GM12878 (cell line): ENCODE measurements around the gene CCDC107. TPM values are rescaled to one million over a fixed set of nuclear protein-coding genes. Genes with fewer than 3 reads are reported as not detected.
A peak's percentile ranks its signal among the peaks of the same experiment; 100 is the strongest.

ENCODE experiments used
- ATAC-seq: fragments of 200-7000 bp; cut with Tn5 transposase; 3 replicates; pipeline ENCODE4 v1.9.1; 2020; ENCODE audit warnings: mild to moderate bottlenecking, moderate library complexity
- BruUV-seq: library from RNA; stranded (reverse); fragments of 400-500 nt; replicated peaks from 2 replicates; lab custom pipeline; 2021; lab: Mats Ljungman, UMichigan
- CTCF ChIA-PET: fragments of 300-600 bp; sonication (Branson Sonifier 250); formaldehyde crosslinking; extraction: SDS; loops from one replicate; lab custom pipeline; 2021; ENCODE audit warnings: inconsistent platforms; lab: Yijun Ruan, JAX
- POLR2A ChIA-PET: fragments of 350-600 bp; formaldehyde crosslinking; extraction: SDS; loops from one replicate; lab custom pipeline; 2021; ENCODE audit warnings: inconsistent platforms; lab: Charles Lee
- RAD21 ChIA-PET: fragments of 300-600 bp; sonication (Branson Sonifier 250); formaldehyde crosslinking; loops from one replicate; lab custom pipeline; 2023; ENCODE audit warnings: antibody characterized with exemption; ENCODE audit not compliant: unreplicated experiment; lab: Charles Lee
- SMC1A ChIA-PET: fragments of 300-600 bp; sonication (Branson Sonifier 250); formaldehyde crosslinking; loops from one replicate; lab custom pipeline; 2023; ENCODE audit not compliant: unreplicated experiment, uncharacterized antibody; lab: Charles Lee
- DNase-seq: peaks from one replicate; pipeline ENCODE4 v3.0.0-alpha.2; 2011; ENCODE audit warnings: low read depth, low spot score
- FAIRE-seq: peaks from 3 replicates; lab custom pipeline; 2011; peaks lifted over from hg19 to GRCh38; lab: Jason Lieb, UNC
- H2AFZ ChIP-seq: 2 replicates; pipeline ENCODE4 v1.6.0; 2011; ENCODE audit warnings: low read depth, low read length, control low read depth; ENCODE audit not compliant: control insufficient read depth
- H3K27ac ChIP-seq: 2 replicates; pipeline ENCODE4 v1.5.1; 2011; ENCODE audit warnings: control low read depth; ENCODE audit not compliant: control insufficient read depth, insufficient read depth
- H3K27me3 ChIP-seq, 2 experiments: replicated peaks in 1 of 2; 2 replicates each; pipeline versions ENCODE4 v1.6.0 to v1.6.1; 2011; ENCODE audit warnings: low read length in 1 of 2; ENCODE audit not compliant: control insufficient read depth in 2 of 2, insufficient read depth in 2 of 2
- H3K36me3 ChIP-seq, 2 experiments: 2 replicates each; pipeline ENCODE4 v1.5.1; 2011; ENCODE audit warnings: low read length in 1 of 2; ENCODE audit not compliant: control insufficient read depth in 2 of 2, insufficient read depth in 2 of 2
- H3K4me1 ChIP-seq: 2 replicates; pipeline ENCODE4 v1.6.1; 2011; ENCODE audit warnings: mild to moderate bottlenecking, low read length, moderate library complexity, mixed read lengths; ENCODE audit not compliant: control insufficient read depth, insufficient read depth
- H3K4me2 ChIP-seq: 2 replicates; pipeline ENCODE4 v1.6.0; 2011; ENCODE audit warnings: control low read depth; ENCODE audit not compliant: control insufficient read depth, insufficient read depth
- H3K4me3 ChIP-seq: fragments of 200-600 bp; sonication (generic); 2 replicates; pipeline ENCODE4 v1.5.1; 2016
- H3K79me2 ChIP-seq: 2 replicates; pipeline ENCODE4 v1.6.0; 2011; ENCODE audit warnings: low read length; ENCODE audit not compliant: control insufficient read depth, insufficient read depth
- H3K9ac ChIP-seq: 2 replicates; pipeline ENCODE4 v1.8.0; 2011; ENCODE audit warnings: low read length, control low read depth, mixed read lengths; ENCODE audit not compliant: control insufficient read depth, insufficient read depth
- H3K9me3 ChIP-seq: replicated peaks from 3 replicates; pipeline ENCODE4 v1.5.1; 2011; ENCODE audit warnings: mild to moderate bottlenecking, low read length; ENCODE audit not compliant: control insufficient read depth, insufficient read depth
- H4K20me1 ChIP-seq: 2 replicates; pipeline ENCODE4 v1.6.0; 2011; ENCODE audit not compliant: control insufficient read depth, insufficient read depth
- CEBPZ ChIP-seq: fragments of 150-350 bp; IDR thresholded peaks from 2 replicates; pipeline ENCODE4 v1.6.1; 2016; ENCODE audit warnings: low read depth, low read length
- EED ChIP-seq: sonication (generic); IDR thresholded peaks from 2 replicates; pipeline ENCODE4 v1.6.1; 2016; ENCODE audit warnings: antibody characterized with exemption, low read depth
- EP300 ChIP-seq, 2 experiments: fragments of 150-350 bp in 1 of 2; IDR thresholded peaks; 2 replicates each; pipeline ENCODE4 v1.6.1; 2011 to 2012; ENCODE audit warnings: low read depth in 2 of 2, low read length in 2 of 2, borderline replicate concordance in 1 of 2, improper control_type of control experiment in 1 of 2, inconsistent platforms in 1 of 2; ENCODE audit not compliant: control insufficient read depth in 1 of 2
- IKZF2 ChIP-seq, 2 experiments: fragments of 450-650 bp; IDR thresholded peaks; 2 replicates each; pipeline ENCODE4 v1.6.1; 2017; ENCODE audit warnings: mild to moderate bottlenecking in 2 of 2, moderate library complexity in 2 of 2
- NBN ChIP-seq: fragments of 450-650 bp; IDR thresholded peaks from 2 replicates; pipeline ENCODE4 v1.6.1; 2016
- NR2F1 ChIP-seq: fragments of 450-650 bp; conservative IDR thresholded peaks from 2 replicates; pipeline ENCODE4 v1.6.1; 2017; ENCODE audit warnings: mild to moderate bottlenecking
- POLR2A ChIP-seq: IDR thresholded peaks from 2 replicates; pipeline ENCODE4 v1.6.1; 2011; ENCODE audit warnings: low read depth, mild to moderate bottlenecking, low read length
- RFX5 ChIP-seq: IDR thresholded peaks from 2 replicates; pipeline ENCODE4 v1.6.1; 2011; ENCODE audit warnings: low read depth, low read length, improper control_type of control experiment
- SKIL ChIP-seq: fragments of 450-650 bp; IDR thresholded peaks from 2 replicates; pipeline ENCODE4 v1.6.1; 2017; ENCODE audit warnings: mild to moderate bottlenecking, low read depth, inconsistent platforms; ENCODE audit not compliant: poor library complexity, severe bottlenecking
- SMAD5 ChIP-seq: IDR thresholded peaks from 2 replicates; pipeline ENCODE4 v1.6.1; 2016; ENCODE audit warnings: antibody characterized with exemption, low read depth
- SREBF2 ChIP-seq: IDR thresholded peaks from 2 replicates; pipeline ENCODE4 v1.6.1; 2012; ENCODE audit warnings: mild to moderate bottlenecking, low read length
- WGBS: methylation state at CpG from one replicate; pipeline ENCODE4 v1.1.6; 2016; ENCODE audit warnings: low lambda C conversion rate; ENCODE audit not compliant: insufficient replicate concordance, insufficient coverage; ENCODE audit errors: missing lambda C conversion rate; 5-methylcytosine and 5-hydroxymethylcytosine counted together
- in situ Hi-C: fragments of 300-500 bp; cut with MboI; formaldehyde crosslinking; loops from 9 replicates; pipeline ENCODE4 v1.14.3; 2018; ENCODE audit warnings: mixed read lengths
- intact Hi-C: fragments of 100-400 bp; cut with micrococcal nuclease; formaldehyde crosslinking; loops from one replicate; pipeline ENCODE4 v1.14.2; 2022; ENCODE audit not compliant: unreplicated experiment
- polyA plus RNA-seq, 11 experiments: library from polyadenylated mRNA; depleted of rRNA in 4 of 11; unstranded in 6 of 11; stranded (reverse) in 5 of 11; fragments of >200 nt; fragmentation: Nextera tagmentation in 4 of 11; fragmentation: Illumina TruSeq in 1 of 11; extraction: Ambion mirVana in 4 of 11; extraction: Trizol in 1 of 11; gene quantifications; 1 replicate in 1 of 11; 2 replicates in 10 of 11; pipeline versions ENCODE4 v1.2.1 to v1.2.3, GENCODE V29; 2011 to 2016; ENCODE audit warnings: inconsistent platforms in 2 of 11, missing spikeins in 2 of 11, low read depth in 1 of 11
- total RNA-seq, 4 experiments: library from RNA; depleted of rRNA in 3 of 4; stranded (reverse); fragments of >200 nt in 3 of 4; fragmentation: Illumina TruSeq in 1 of 4; extraction: Trizol in 1 of 4; gene quantifications; 2 replicates each; pipeline versions ENCODE4 v1.2.1 to v1.2.3, GENCODE V29; 2013 to 2021

CCDC107 gene
- total and polyA plus RNA-seq, 10 of the 15 experiments (the other 5 are each of a cell fraction or from before 2014, with no cell fraction given), result 0.19 to 18.3 (median 10.6) TPM

- H2AFZ ChIP-seq, result no peak overlapping the region
- in situ Hi-C loops, result no loop called here
- DNase-seq, result no peak
- no peak for FAIRE-seq
- ChIA-PET CTCF (interaction anchor here (0.9 to 15.2 kb wide), 9 partner anchors 9 to 52 kb away, joined by 3 to 227 read pairs (median 33); partner anchors contain the start of genes ARHGEF39, CCDC107, GBA2 and RGP1), RAD21 (interaction anchor here (2.8 kb wide), 1 partner anchor 37 kb away, joined by 13 read pairs; no protein-coding TSS in a partner anchor), SMC1A (no interaction called here), POLR2A (interaction anchor here (0.5 to 2.2 kb wide), 2 partner anchors 12 to 37 kb away, joined by 4 to 6 read pairs; no protein-coding TSS in a partner anchor)
- no peak for TF ChIP-seq CEBPZ
- TF ChIP-seq POLR2A, result peak; percentile 49; the same call in 1 of the 2 replicates
- 100% methylated on average over 5 of the region's 5 CpGs for WGBS
- peaks cover 36 to 59% of the 10 kb centered on the region in 2 experiments for H3K36me3 ChIP-seq
- H4K20me1 ChIP-seq, result no peaks in the 10 kb centered on the region
- intact Hi-C loops, result no loop called here
- H3K4me2 ChIP-seq, result no peak overlapping the region
- H3K9ac ChIP-seq, result no peak overlapping the region
- no peak for ATAC-seq
- no TSS peak for BruUV-seq
- no peaks in the 10 kb centered on the region for H3K79me2 ChIP-seq
- H3K9me3 ChIP-seq, result no peaks in the 10 kb centered on the region
- H3K4me3 ChIP-seq, result no peak overlapping the region
- no peaks in the 10 kb centered on the region for H3K4me1 ChIP-seq
- H3K27me3 ChIP-seq, result no peaks in the 10 kb centered on the region
- H3K27ac ChIP-seq, result no peak overlapping the region
These were observed 40.1 kb downstream of the CCDC107 start for GRCh38 chr9:35698231-35698630.

- POLR2A ChIA-PET, result no interaction called here
- TF ChIP-seq EP300 (IDR thresholded peaks at IDR 0.05; ENCODE audit: borderline replicate concordance in 1 of 2, control insufficient read depth in 1 of 2, low read depth in 2 of 2, low read length in 2 of 2) (no peak), RFX5 (no peak), NR2F1 (no peak), SKIL (no peak), NBN (no peak), SMAD5 (no peak), SREBF2 (no peak), IKZF2 (IDR thresholded peaks at IDR 0.05) (no peak), EED (no peak)
These were observed 41.9 kb downstream of the CCDC107 start for GRCh38 chr9:35700031-35700430.

More at GRCh38 chr9:35700031-35700430, 41.9 kb downstream of the CCDC107 start:
- Histone ChIP-seq H3K27ac (no peak overlapping the region), H4K20me1 (no peaks in the 10 kb centered on the region), H3K27me3 (no peaks in the 10 kb centered on the region), H3K4me1 (no peaks in the 10 kb centered on the region), H2AFZ (no peak overlapping the region), H3K4me2 (no peak overlapping the region), H3K4me3 (no peak overlapping the region), H3K36me3 (peaks cover 54 to 77% of the 10 kb centered on the region in 2 experiments), H3K9ac (no peak overlapping the region), H3K9me3 (no peaks in the 10 kb centered on the region), H3K79me2 (no peaks in the 10 kb centered on the region)
- ATAC-seq, result no peak
- SMC1A ChIA-PET, result no interaction called here
- in situ Hi-C loops, result no loop called here
- no TSS peak for BruUV-seq
- FAIRE-seq, result no peak
- CTCF ChIA-PET, result interaction anchor here (0.6 to 15.2 kb wide), 3 partner anchors 39 to 100 kb away, joined by 3 to 227 read pairs (median 57); partner anchors contain the start of genes ARHGEF39, CCDC107 and RMRP
- RAD21 ChIA-PET, result no interaction called here
- WGBS, result 93% methylated on average over 11 of the region's 11 CpGs
- intact Hi-C loops, result no loop called here
- DNase-seq, result no peak
